ENCODE data around the gene TMEM132A.
"Not testable (repeated sequence)": the region's sequence is repeated elsewhere in the genome, so short reads cannot be mapped to it uniquely, and the experiment has no call there.

The TMEM132A gene

DNA sequence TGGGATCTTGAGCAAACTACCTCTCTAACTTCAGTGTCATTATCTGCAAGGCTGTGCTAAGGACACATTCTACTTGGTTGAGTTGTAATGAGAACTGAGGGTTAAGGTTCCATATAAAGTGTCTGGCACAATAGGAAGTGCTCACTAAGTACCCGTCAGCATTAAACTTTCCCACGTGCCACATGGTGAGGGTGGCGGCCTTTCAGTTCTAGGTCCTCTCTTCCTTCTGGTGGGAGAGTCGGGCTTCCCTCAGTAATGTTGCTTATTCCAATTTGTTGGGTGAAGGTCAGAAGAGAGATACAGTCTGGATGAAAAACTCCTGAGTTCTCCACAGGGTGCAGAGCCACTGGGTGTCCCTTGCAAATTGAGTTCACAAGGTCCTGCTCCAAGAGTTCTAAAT lies 42.6 kb downstream of the TMEM132A start:
- TF ChIP-seq POU2F2 (IDR thresholded peaks at IDR 0.05; ENCODE audit: low read depth, low read length): no peak
- no peak for TF ChIP-seq POLR2A (IDR thresholded peaks at IDR 0.05; ENCODE audit: low read depth, low read length)
- TF ChIP-seq PAX5 (IDR thresholded peaks at IDR 0.05; ENCODE audit: insufficient read depth, low read length, severe bottlenecking): no peak
- no peak for TF ChIP-seq SPI1 (IDR thresholded peaks at IDR 0.05; ENCODE audit: low read depth, low read length)
- no peak for TF ChIP-seq TAF1 (IDR thresholded peaks at IDR 0.05; ENCODE audit: low read depth, low read length)
- no peak for TF ChIP-seq POLR2AphosphoS5 (IDR thresholded peaks at IDR 0.05; ENCODE audit: low read depth, low read length)
- no peak for DNase-seq (ENCODE audit: insufficient read length, low spot score)
- no peak for FAIRE-seq

DNA sequence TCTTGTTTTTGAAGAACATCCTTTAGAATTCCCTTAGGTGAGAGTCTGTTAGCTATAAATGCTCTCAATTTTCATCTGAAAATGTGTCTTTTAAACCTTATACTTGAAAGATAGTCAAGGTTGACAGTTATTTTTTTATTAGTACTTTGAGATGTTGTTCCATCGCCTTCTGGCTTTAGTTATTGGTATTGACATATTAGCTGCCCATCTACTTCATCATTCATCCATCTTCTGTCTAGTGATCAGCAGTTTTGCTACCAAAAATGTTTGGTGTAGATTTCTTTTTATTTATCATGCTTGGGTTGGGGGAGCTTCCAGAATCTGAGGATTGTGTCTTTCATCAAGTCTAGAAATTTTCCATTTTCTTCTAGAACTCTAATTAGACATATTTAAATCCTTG lies 44.0 kb downstream of the TMEM132A start:
- TF ChIP-seq POLR2AphosphoS5 (IDR thresholded peaks at IDR 0.05; ENCODE audit: low read depth, low read length) (no peak), POLR2A (IDR thresholded peaks at IDR 0.05; ENCODE audit: low read depth, low read length) (no peak), TAF1 (IDR thresholded peaks at IDR 0.05; ENCODE audit: low read depth, low read length) (no peak), SPI1 (IDR thresholded peaks at IDR 0.05; ENCODE audit: low read depth, low read length) (no peak), POU2F2 (IDR thresholded peaks at IDR 0.05; ENCODE audit: low read depth, low read length) (no peak), PAX5 (IDR thresholded peaks at IDR 0.05; ENCODE audit: insufficient read depth, low read length, severe bottlenecking) (no peak)
- DNase-seq (ENCODE audit: insufficient read length, low spot score): no peak
- FAIRE-seq: no peak

DNA sequence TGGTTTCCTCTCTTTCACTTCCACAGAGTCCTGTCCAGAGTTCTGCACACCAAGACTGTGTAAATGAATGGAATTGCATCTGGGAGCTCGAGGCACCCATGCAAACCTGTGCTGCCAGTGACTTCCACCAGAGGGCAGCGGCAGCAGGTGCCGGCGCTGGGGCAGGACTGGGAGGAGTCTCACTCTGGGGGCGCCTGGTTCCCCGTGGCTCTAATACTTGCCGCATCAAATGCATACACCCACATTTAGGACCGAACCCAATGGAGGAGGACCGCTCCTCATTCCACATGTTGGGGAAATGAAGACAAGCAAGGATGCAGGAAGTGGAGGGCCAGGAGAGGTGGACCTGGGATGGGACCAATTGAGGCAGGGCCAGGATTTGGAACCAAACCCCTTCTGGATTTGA lies 46.1 kb downstream of the TMEM132A start:
- TF ChIP-seq PAX5 (IDR thresholded peaks at IDR 0.05; ENCODE audit: insufficient read depth, low read length, severe bottlenecking) (peak; percentile 13), SPI1 (IDR thresholded peaks at IDR 0.05; ENCODE audit: low read depth, low read length) (no peak), POLR2A (IDR thresholded peaks at IDR 0.05; ENCODE audit: low read depth, low read length) (no peak), POU2F2 (IDR thresholded peaks at IDR 0.05; ENCODE audit: low read depth, low read length) (peak; percentile 25; the same call in 1 of the 2 replicates)
- DNase-seq (ENCODE audit: insufficient read length, low spot score) (peak; percentile 58), FAIRE-seq (peak; percentile 76)

DNA sequence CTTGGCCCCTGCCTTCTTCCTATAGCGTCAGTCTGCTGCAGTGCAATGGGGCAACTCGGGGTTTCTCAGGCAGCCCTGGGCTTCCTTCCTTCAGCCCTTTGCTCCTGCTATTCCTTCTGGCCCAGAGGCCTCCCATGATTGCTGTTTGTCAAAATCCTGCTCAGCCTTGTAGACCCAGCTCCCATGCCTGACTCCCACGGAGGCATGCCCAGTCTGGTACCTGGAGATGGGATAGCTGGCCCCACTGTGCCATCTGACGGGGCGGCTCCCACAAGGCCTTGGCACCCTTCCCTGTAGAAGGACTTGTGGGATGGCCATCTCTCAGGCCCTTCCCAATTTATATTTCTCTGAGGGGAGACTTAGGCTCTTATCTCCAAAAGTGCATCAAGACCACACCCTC lies 46.6 kb downstream of the TMEM132A start:
- FAIRE-seq (no peak), DNase-seq (ENCODE audit: insufficient read length, low spot score) (no peak)
- TF ChIP-seq POLR2AphosphoS5 (IDR thresholded peaks at IDR 0.05; ENCODE audit: low read depth, low read length) (no peak), POLR2A (IDR thresholded peaks at IDR 0.05; ENCODE audit: low read depth, low read length) (no peak), SPI1 (IDR thresholded peaks at IDR 0.05; ENCODE audit: low read depth, low read length) (no peak), POU2F2 (IDR thresholded peaks at IDR 0.05; ENCODE audit: low read depth, low read length) (no peak), TAF1 (IDR thresholded peaks at IDR 0.05; ENCODE audit: low read depth, low read length) (no peak), PAX5 (IDR thresholded peaks at IDR 0.05; ENCODE audit: insufficient read depth, low read length, severe bottlenecking) (no peak)

DNA sequence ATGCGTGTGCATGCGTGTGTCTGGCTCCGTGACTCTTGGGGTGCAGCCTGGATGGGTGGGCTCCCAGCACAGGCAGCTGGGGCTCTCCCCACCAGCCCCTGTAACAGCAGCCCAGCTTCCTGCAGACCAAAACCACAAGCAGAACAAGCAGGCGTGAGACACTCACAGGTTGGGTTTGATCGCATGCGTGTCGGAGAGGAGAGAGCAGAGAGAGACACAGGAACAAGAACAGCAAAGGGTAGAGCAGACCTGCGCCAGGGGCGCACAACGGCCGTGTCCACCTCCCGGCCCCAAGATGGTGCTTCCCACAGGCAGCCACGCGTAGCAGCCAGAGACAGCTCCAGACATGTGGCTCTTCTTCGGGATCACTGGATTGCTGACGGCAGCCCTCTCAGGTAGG lies 47.3 kb downstream of the TMEM132A start, which contains the start of gene CD6:
TSS of gene CD6 (plus strand) at position 161 of the 400 bp plus-strand sequence. CDS start at position 347, 186 bp downstream.
- FAIRE-seq (peak; percentile 93), DNase-seq (ENCODE audit: insufficient read length, low spot score) (no peak)
- TF ChIP-seq POU2F2 (IDR thresholded peaks at IDR 0.05; ENCODE audit: low read depth, low read length): no peak
- no peak for TF ChIP-seq SPI1 (IDR thresholded peaks at IDR 0.05; ENCODE audit: low read depth, low read length)
- no peak for TF ChIP-seq PAX5 (IDR thresholded peaks at IDR 0.05; ENCODE audit: insufficient read depth, low read length, severe bottlenecking)
- no peak for TF ChIP-seq TAF1 (IDR thresholded peaks at IDR 0.05; ENCODE audit: low read depth, low read length)
- no peak for TF ChIP-seq POLR2AphosphoS5 (IDR thresholded peaks at IDR 0.05; ENCODE audit: low read depth, low read length)
- no peak for TF ChIP-seq POLR2A (IDR thresholded peaks at IDR 0.05; ENCODE audit: low read depth, low read length)

DNA sequence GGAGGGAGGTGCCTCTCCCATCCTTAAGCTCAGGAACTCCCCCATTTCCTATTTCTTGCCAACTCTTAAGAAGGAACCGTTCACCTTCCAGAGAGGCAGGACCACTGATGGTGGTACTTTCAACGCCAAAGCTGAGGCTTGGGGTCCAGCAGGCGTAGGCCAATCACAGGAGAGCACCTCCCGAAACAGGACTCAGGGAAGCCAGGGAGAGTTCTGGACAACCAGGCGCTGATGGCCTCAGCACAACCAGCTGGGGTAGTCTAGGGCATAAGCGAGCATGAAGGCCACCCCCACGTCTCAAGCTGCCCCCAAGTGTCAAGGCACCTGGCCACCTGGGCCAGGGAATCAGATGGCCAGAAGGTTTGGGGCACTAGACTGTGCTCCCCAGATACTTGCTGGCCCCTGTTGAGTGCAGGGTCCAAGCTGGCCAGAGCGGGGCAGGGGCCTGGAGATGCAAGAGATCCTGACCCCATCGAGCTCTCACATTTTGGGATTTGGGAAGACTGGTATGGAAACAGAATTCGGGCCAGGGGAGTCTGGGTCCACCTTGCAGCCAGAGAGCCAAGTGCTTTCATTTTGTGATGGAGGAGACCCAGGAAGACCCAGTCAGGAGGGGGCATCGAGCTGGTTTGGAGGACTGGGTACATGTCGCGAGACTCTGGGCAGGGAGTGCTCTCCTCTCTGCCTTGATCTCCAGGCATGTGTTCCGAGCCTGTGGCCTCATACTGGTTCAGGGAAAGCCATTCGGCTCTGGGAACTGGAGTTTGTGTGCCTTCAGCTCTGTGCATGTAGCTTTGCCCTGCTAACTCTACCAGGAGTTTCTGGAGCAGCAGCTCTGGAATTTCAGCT lies 48.1 kb downstream of the TMEM132A start:
- TF ChIP-seq POU2F2 (IDR thresholded peaks at IDR 0.05; ENCODE audit: low read depth, low read length): no peak
- DNase-seq (ENCODE audit: insufficient read length, low spot score): no peak
- FAIRE-seq: no peak

DNA sequence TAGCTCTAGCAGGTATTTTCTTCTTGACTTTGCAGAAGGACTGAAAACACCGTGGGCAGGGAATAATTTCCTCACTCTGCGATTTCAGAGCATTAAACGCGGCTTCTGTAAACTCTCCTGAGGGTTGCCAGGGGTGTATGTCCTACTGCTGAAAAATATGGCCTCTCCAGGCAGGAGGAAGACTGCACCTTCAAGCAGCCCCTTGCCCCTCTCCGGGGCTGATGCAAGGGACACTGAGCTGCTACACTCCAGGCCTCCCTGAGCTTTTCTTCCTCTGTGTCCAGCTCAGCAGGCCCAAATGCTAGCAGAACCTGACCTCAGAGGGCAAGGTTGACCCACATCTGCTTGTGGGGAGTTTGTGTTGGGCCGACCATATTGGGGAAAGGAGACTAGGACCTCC lies 49.4 kb downstream of the TMEM132A start:
- DNase-seq (ENCODE audit: insufficient read length, low spot score): no peak
- FAIRE-seq: no peak
- TF ChIP-seq TAF1 (IDR thresholded peaks at IDR 0.05; ENCODE audit: low read depth, low read length) (no peak), PAX5 (IDR thresholded peaks at IDR 0.05; ENCODE audit: insufficient read depth, low read length, severe bottlenecking) (no peak), POLR2A (IDR thresholded peaks at IDR 0.05; ENCODE audit: low read depth, low read length) (no peak)

DNA sequence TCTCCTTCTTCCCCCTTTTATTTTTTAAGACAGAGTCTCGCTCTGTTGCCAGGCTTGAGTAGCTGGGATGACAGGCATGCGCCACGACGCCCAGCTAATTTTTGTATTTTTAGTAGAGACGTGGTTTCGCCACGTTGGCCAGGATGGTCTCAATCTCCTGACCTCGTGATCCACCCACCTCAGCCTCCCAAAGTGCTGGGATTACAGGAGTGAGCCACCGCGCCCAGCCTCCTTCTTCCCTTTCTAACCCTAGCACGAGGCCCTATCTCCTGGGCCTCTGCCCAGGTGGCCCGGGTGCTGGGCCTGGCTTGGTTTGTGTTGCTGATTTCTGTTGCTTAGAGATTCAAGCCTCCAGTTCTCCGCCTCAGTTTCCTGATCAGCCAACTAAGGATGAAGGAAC lies 50.1 kb downstream of the TMEM132A start:
- not testable (repeated sequence) for DNase-seq (ENCODE audit: insufficient read length, low spot score); FAIRE-seq

DNA sequence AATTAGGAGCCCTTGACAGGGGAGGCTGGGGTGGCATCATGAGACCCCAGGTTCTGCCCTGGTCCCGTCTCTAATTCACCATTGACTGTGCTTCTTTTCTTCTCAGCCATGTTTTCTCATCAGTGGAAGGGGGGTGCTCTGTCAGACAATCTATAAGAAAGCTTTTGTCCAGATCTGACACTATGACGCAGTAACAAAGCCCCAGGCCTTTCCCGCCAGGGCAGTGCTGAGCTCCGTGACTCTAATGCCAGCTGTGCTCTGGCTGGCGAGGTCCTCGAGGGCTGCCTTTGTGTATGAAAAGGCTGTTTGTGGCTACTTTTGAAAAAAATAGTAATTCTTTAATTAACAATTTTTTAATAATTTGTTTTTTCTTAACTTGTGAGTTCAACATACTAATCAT lies 50.5 kb downstream of the TMEM132A start:
- TF ChIP-seq SPI1 (IDR thresholded peaks at IDR 0.05; ENCODE audit: low read depth, low read length) (no peak), TAF1 (IDR thresholded peaks at IDR 0.05; ENCODE audit: low read depth, low read length) (no peak), POLR2A (IDR thresholded peaks at IDR 0.05; ENCODE audit: low read depth, low read length) (no peak), POU2F2 (IDR thresholded peaks at IDR 0.05; ENCODE audit: low read depth, low read length) (no peak), POLR2AphosphoS5 (IDR thresholded peaks at IDR 0.05; ENCODE audit: low read depth, low read length) (no peak), PAX5 (IDR thresholded peaks at IDR 0.05; ENCODE audit: insufficient read depth, low read length, severe bottlenecking) (no peak)
- no peak for FAIRE-seq
- DNase-seq (ENCODE audit: insufficient read length, low spot score): no peak

DNA sequence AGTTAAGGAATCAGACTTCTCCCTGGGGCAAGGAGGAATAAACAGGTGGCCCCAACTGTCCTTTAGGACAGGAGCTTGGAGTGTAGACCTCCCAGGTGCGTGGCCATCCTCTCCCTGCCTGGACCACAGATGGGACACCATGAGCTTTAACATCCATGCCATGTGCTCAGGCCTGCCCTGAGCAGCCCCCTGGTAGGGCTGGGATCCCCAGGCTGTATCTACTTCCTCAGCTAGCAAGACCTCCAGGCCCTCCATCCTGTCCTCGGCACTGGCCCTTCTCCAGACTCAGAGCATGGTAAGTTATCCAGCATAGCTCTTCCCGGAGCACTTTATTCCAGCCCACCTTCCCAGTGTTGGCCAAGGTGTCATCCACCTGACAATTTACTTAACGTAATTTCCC lies 53.0 kb downstream of the TMEM132A start:
- DNase-seq (ENCODE audit: insufficient read length, low spot score) (no peak), FAIRE-seq (no peak)
- TF ChIP-seq POU2F2 (IDR thresholded peaks at IDR 0.05; ENCODE audit: low read depth, low read length): no peak
- TF ChIP-seq PAX5 (IDR thresholded peaks at IDR 0.05; ENCODE audit: insufficient read depth, low read length, severe bottlenecking): no peak
- TF ChIP-seq SPI1 (IDR thresholded peaks at IDR 0.05; ENCODE audit: low read depth, low read length): no peak
- no peak for TF ChIP-seq POLR2AphosphoS5 (IDR thresholded peaks at IDR 0.05; ENCODE audit: low read depth, low read length)
- no peak for TF ChIP-seq TAF1 (IDR thresholded peaks at IDR 0.05; ENCODE audit: low read depth, low read length)
- TF ChIP-seq POLR2A (IDR thresholded peaks at IDR 0.05; ENCODE audit: low read depth, low read length): no peak

Measured in GM12891 (cell line).